Measurements from ENCODE around the gene BUD13. TPM values are rescaled to one million over a fixed set of nuclear protein-coding genes. Genes with fewer than 3 reads are reported as not detected.

The BUD13 gene
- total RNA-seq, 2 donors from 2014 or later, result 22.3 to 29.1 TPM

DNA sequence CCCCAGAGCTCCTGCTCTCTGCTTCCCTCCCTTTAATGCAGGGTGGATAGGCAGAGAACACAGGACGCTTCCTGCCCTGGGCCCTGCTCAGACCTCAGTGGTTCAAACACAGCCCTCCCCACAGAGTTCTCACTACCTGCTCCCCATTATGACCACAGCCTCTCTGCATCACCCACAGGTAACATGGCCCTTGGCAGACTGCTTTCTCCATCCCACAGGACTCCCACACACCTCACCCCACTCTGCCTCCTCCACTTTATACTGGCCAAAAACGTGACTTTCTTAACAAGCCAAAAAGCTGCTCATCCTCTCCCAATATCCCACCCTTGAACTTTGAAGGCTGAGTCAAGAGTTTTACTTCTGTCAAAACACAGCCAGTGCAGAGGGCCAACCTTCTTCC is 33.8 kb downstream of the BUD13 start:
- no peak overlapping the region for H3K27ac ChIP-seq (ENCODE audit: low read depth, low read length)
- peak overlapping the region; percentile 66 for H3K27ac Mint-ChIP-seq
- 91 to 100% methylated on average over 1 to 2 of the region's 2 CpGs for WGBS, 2 experiments (ENCODE audit: insufficient coverage in 1 of 2, insufficient read length in 1 of 2)
- H3K36me3 Mint-ChIP-seq (ENCODE audit: low read depth), result peaks cover 2% of the 10 kb centered on the region
- no peak for DNase-seq
- H3K4me1 Mint-ChIP-seq, result peaks cover 28% of the 10 kb centered on the region
- no peaks in the 10 kb centered on the region for H3K9me3 Mint-ChIP-seq
- no peaks in the 10 kb centered on the region for H3K9me3 ChIP-seq (ENCODE audit: control insufficient read depth, low read length)
- H3K27me3 Mint-ChIP-seq (ENCODE audit: insufficient read depth), result no peaks in the 10 kb centered on the region
- H3K4me3 ChIP-seq (ENCODE audit: low read length), result no peak overlapping the region
- no peaks in the 10 kb centered on the region for H3K4me1 ChIP-seq (ENCODE audit: control insufficient read depth, insufficient read depth, low read length)
- no peaks in the 10 kb centered on the region for H3K36me3 ChIP-seq (ENCODE audit: control insufficient read depth, insufficient read depth, low read length)
- no peak overlapping the region for H3K4me3 Mint-ChIP-seq
- TF ChIP-seq, protein P1, sequence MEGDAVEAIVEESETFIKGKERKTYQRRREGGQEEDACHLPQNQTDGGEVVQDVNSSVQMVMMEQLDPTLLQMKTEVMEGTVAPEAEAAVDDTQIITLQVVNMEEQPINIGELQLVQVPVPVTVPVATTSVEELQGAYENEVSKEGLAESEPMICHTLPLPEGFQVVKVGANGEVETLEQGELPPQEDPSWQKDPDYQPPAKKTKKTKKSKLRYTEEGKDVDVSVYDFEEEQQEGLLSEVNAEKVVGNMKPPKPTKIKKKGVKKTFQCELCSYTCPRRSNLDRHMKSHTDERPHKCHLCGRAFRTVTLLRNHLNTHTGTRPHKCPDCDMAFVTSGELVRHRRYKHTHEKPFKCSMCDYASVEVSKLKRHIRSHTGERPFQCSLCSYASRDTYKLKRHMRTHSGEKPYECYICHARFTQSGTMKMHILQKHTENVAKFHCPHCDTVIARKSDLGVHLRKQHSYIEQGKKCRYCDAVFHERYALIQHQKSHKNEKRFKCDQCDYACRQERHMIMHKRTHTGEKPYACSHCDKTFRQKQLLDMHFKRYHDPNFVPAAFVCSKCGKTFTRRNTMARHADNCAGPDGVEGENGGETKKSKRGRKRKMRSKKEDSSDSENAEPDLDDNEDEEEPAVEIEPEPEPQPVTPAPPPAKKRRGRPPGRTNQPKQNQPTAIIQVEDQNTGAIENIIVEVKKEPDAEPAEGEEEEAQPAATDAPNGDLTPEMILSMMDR (conservative IDR thresholded peaks at IDR 0.05), result no peak
- no peaks in the 10 kb centered on the region for H3K27me3 ChIP-seq (ENCODE audit: control insufficient read depth, insufficient read depth, low read length, poor library complexity, severe bottlenecking)
- H3K9ac ChIP-seq (ENCODE audit: extremely low read depth, low read length, poor library complexity, severe bottlenecking), result no peak overlapping the region

DNA sequence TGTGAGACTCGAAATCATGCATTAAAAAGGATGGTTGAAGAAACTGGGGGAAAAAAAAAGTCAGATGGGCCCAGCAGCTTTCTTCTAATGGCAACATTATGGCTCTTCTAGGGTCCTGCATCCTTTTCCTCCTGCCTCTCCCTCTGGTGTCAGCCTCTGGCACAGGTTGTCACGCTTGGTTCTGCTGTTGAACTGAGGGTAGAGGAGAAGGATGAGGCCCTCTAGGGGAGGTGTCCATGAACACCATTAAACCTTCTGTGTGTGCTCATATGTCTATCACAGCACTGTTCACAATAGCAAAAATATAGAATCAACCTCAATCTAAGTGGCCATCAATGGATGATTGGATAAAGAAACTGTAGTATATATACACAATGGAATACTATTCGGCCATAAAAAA is 36.0 kb downstream of the BUD13 start:
- peak; percentile 59 for DNase-seq
- TF ChIP-seq, protein P1 (conservative IDR thresholded peaks at IDR 0.05), result peak; percentile 60
- WGBS, 2 experiments (ENCODE audit: insufficient coverage in 1 of 2, insufficient read length in 1 of 2), result 88 to 95% methylated on average over 1 to 2 of the region's 3 CpGs

DNA sequence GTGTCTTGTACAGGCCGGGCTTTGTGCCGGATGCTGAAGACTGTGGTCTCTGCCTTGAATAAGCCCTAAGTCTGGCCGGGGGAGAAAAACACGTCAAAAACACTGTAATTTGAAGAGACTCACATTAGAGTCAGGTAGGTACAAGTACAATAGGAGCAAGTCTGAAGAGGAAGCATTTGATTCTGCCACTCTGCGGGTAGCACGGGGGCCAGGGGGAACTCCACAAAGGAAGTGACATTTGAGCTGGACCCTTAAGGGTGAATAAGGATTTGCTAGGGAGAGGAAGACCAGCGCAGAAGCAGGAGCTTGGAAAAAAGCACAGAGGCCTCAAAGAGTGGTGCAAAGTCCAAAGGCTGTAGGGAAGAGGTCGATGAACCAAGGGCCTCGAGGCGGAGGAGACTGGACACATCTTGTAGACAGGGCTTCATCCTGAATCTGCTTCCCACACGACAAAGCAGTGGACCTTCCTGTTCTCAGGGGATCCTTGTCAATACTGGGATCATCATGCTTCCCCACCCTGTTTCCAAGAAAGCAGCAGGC is 38.7 kb downstream of the BUD13 start:
- H3K4me1 Mint-ChIP-seq, result peaks cover 10% of the 10 kb centered on the region
- Histone ChIP-seq H3K9me3 (ENCODE audit: control insufficient read depth, low read length) (no peaks in the 10 kb centered on the region), H3K9ac (ENCODE audit: extremely low read depth, low read length, poor library complexity, severe bottlenecking) (no peak overlapping the region), H3K27me3 (ENCODE audit: control insufficient read depth, insufficient read depth, low read length, poor library complexity, severe bottlenecking) (no peaks in the 10 kb centered on the region), H3K36me3 (ENCODE audit: control insufficient read depth, insufficient read depth, low read length) (no peaks in the 10 kb centered on the region), H3K4me1 (ENCODE audit: control insufficient read depth, insufficient read depth, low read length) (no peaks in the 10 kb centered on the region), H3K4me3 (ENCODE audit: low read length) (no peak overlapping the region), H3K27ac (ENCODE audit: low read depth, low read length) (no peak overlapping the region)
- H3K9me3 Mint-ChIP-seq, result no peaks in the 10 kb centered on the region
- no peak for DNase-seq
- 77 to 85% methylated on average over 10 to 11 of the region's 11 CpGs for WGBS, 2 experiments (ENCODE audit: insufficient coverage in 1 of 2, insufficient read length in 1 of 2)
- H3K27ac Mint-ChIP-seq, result no peak overlapping the region
- H3K4me3 Mint-ChIP-seq, result no peak overlapping the region
- TF ChIP-seq, protein P1 (conservative IDR thresholded peaks at IDR 0.05), result no peak
- peaks cover 2% of the 10 kb centered on the region for H3K36me3 Mint-ChIP-seq (ENCODE audit: low read depth)
- no peaks in the 10 kb centered on the region for H3K27me3 Mint-ChIP-seq (ENCODE audit: insufficient read depth)

More for the DNA sequence above, 36.0 kb downstream of the BUD13 start:
- Mint-ChIP-seq H3K4me1 (peaks cover 24% of the 10 kb centered on the region), H3K9me3 (no peaks in the 10 kb centered on the region), H3K27me3 (ENCODE audit: insufficient read depth) (no peaks in the 10 kb centered on the region), H3K36me3 (ENCODE audit: low read depth) (peaks cover 2% of the 10 kb centered on the region), H3K4me3 (no peak overlapping the region), H3K27ac (no peak overlapping the region)
- Histone ChIP-seq H3K9me3 (ENCODE audit: control insufficient read depth, low read length) (no peaks in the 10 kb centered on the region), H3K4me1 (ENCODE audit: control insufficient read depth, insufficient read depth, low read length) (no peaks in the 10 kb centered on the region), H3K27ac (ENCODE audit: low read depth, low read length) (no peak overlapping the region), H3K9ac (ENCODE audit: extremely low read depth, low read length, poor library complexity, severe bottlenecking) (no peak overlapping the region), H3K4me3 (ENCODE audit: low read length) (no peak overlapping the region), H3K36me3 (ENCODE audit: control insufficient read depth, insufficient read depth, low read length) (no peaks in the 10 kb centered on the region), H3K27me3 (ENCODE audit: control insufficient read depth, insufficient read depth, low read length, poor library complexity, severe bottlenecking) (no peaks in the 10 kb centered on the region)
